Right lobe of liver (tissue), 4 donors: ENCODE data around the gene SLFN12.

ENCODE experiments used
- POLR2A ChIP-seq: fragments of 450-650 bp; IDR thresholded peaks from one replicate; pipeline ENCODE4 v1.6.1; 2017; ENCODE audit warnings: antibody characterized with exemption, mild to moderate bottlenecking
- TF ChIP-seq, protein P1 (sequence below), 4 donors: fragments of 200-600 bp in 3 of 4; fragments of 450-650 bp in 1 of 4; IDR thresholded peaks; one replicate each; pipeline versions ENCODE4 v1.5.1 to v1.8.0; 2016 to 2022; ENCODE audit warnings: antibody characterized with exemption in 4 of 4, mild to moderate bottlenecking in 2 of 4
- donor health status: DM: no; HTN: no; CAD: no.
- donor health status: DM: no; HTN: no; CAD: no.
- donor health status: DM: no; HTN: yes; CAD: no.

DNA sequence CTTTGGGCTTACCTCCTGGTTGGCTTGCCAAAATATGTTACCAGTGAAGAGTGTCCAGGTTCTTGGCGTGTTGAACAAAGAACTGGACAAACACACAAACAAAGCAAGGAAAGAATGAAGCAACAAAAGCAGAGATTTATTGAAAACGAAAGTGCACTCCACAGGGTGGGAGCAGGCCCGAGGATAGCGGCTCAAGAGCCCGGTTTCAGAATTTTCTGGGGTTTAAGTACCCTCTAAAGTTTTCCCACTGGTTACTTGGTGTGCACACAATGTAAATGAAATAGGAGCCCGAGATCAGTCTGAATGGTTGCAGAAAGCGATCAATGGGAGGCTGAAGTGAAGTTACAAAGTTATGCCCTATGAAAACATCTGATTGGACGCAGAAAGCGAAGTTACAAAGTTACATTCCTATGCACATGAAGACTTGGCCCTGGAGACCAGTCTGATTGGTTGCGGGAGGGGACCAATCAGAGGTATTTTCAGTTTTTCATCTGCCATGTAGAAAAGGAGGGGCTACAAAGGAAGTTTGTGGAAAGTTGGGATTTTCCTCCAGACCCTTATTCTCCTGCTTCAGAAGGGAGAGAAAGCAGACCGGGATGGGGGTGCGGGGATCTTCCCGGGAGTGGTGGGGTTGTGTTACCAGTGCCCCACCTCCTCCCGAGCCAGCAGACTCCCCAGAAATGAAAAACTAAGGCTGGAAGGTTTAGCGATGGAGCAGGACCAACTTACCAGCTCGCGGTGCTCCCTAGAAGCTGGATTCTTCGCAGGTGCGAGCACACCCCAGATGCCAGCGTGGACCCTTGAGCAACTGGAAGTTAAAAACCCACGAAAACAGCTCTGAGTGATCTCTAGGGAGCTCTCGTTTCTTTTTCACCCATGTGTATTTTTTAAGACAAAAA lies at the start of gene SLFN12:
- TF ChIP-seq, protein P1, sequence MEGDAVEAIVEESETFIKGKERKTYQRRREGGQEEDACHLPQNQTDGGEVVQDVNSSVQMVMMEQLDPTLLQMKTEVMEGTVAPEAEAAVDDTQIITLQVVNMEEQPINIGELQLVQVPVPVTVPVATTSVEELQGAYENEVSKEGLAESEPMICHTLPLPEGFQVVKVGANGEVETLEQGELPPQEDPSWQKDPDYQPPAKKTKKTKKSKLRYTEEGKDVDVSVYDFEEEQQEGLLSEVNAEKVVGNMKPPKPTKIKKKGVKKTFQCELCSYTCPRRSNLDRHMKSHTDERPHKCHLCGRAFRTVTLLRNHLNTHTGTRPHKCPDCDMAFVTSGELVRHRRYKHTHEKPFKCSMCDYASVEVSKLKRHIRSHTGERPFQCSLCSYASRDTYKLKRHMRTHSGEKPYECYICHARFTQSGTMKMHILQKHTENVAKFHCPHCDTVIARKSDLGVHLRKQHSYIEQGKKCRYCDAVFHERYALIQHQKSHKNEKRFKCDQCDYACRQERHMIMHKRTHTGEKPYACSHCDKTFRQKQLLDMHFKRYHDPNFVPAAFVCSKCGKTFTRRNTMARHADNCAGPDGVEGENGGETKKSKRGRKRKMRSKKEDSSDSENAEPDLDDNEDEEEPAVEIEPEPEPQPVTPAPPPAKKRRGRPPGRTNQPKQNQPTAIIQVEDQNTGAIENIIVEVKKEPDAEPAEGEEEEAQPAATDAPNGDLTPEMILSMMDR (IDR thresholded peaks at IDR 0.05) = no peak
- TF ChIP-seq POLR2A = no peak
